ENCODE results near the gene RMRP. TPM values are rescaled to one million over a fixed set of nuclear protein-coding genes. Genes with fewer than 3 reads are reported as not detected.

RMRP gene
- total and polyA plus RNA-seq, 2 donors (not counting 1 experiment from before 2014, with no cell fraction given): 7,890 TPM; not detected in 1

DNA sequence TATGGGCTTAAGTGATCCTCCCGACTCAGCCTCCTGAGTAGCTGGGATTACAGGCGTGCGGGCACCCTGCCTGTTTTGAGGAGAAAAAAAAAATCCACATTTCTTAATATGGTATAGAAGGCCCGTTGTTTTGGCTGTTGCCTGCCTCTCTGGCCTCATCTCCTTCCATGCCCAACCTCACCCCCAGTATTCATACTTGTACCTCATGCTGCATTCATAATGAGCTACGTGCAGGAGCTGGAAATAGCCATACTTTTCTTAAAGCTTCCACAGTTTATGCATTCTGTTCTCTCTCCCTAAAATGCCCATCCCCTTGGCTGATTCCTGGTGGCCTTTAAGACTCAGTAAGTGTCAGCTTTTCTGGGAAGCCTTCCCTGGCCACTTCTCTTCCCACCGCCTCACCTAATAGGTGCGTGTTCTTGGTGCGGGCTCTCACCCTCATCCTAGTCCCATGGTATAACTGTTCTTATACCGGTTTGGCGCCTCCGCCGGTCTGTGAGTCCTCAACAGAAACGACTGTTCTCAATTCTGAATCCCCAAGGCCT, 34.0 kb upstream of the RMRP start:
- ChIA-PET POLR2A (interaction anchor here (1.2 to 2.5 kb wide), 2 partner anchors 34 to 45 kb away, joined by 3 to 11 read pairs; partner anchors contain the start of genes CCDC107 and RMRP), CTCF (interaction anchor here (0.8 to 10.0 kb wide), 10 partner anchors 7 to 88 kb away, joined by 3 to 195 read pairs (median 8); partner anchors contain the start of genes CD72, CREB3 and TLN1)
- Histone ChIP-seq H2AFZ (ENCODE audit: insufficient read depth, low read depth, low read length, poor library complexity, severe bottlenecking) (no peak overlapping the region), H3K4me3 (ENCODE audit: control extremely low read depth in 1 of 5, extremely low read depth in 1 of 5, insufficient read depth in 1 of 5, low read depth in 2 of 5, low read length in 4 of 5) (peak overlapping the region in 1 of 5 experiments; percentile 68), H3K79me2 (ENCODE audit: control insufficient read depth, insufficient read depth, low read length) (no peaks in the 10 kb centered on the region), H3K4me1 (ENCODE audit: control insufficient read depth in 2 of 2, insufficient read depth in 2 of 2, low read length in 2 of 2) (peaks cover 3 to 25% of the 10 kb centered on the region in 2 donors), H3K36me3 (replicated peaks in 1 of 2; ENCODE audit: control extremely low read depth in 1 of 2, control insufficient read depth in 1 of 2, extremely low read depth in 1 of 2, insufficient read depth in 2 of 2, low read length in 1 of 2) (peaks cover 0 to 12% of the 10 kb centered on the region in 2 experiments), H3K9ac (ENCODE audit: low read length) (no peak overlapping the region), H4K20me1 (ENCODE audit: control insufficient read depth, insufficient read depth, low read length, poor library complexity, severe bottlenecking) (no peaks in the 10 kb centered on the region), H3K4me2 (replicated peaks; ENCODE audit: low read depth, low read length, poor library complexity, severe bottlenecking) (no peak overlapping the region), H3K9me3 (ENCODE audit: control extremely low read depth in 1 of 3, control insufficient read depth in 2 of 3, insufficient read depth in 1 of 3, low read length in 2 of 3) (no peaks in the 10 kb centered on the region), H3K27ac (ENCODE audit: low read length in 2 of 2) (no peak overlapping the region), H3K27me3 (replicated peaks in 1 of 4; ENCODE audit: control extremely low read depth in 1 of 4, control insufficient read depth in 3 of 4, insufficient read depth in 4 of 4, low read length in 3 of 4) (no peaks in the 10 kb centered on the region)
- Mint-ChIP-seq H3K27ac (no peak overlapping the region), H3K4me3 (peak overlapping the region; percentile 88), H3K4me1 (peaks cover 18% of the 10 kb centered on the region), H3K27me3 (no peaks in the 10 kb centered on the region), H3K9me3 (ENCODE audit: insufficient read depth) (no peaks in the 10 kb centered on the region)
- intact Hi-C loops (cut with micrococcal nuclease): no loop called here
- TF ChIP-seq EZH2 (IDR thresholded peaks at IDR 0.05; ENCODE audit: borderline replicate concordance, insufficient read depth, low read depth, low read length, poor library complexity, severe bottlenecking): no peak
- TF ChIP-seq, protein P1, sequence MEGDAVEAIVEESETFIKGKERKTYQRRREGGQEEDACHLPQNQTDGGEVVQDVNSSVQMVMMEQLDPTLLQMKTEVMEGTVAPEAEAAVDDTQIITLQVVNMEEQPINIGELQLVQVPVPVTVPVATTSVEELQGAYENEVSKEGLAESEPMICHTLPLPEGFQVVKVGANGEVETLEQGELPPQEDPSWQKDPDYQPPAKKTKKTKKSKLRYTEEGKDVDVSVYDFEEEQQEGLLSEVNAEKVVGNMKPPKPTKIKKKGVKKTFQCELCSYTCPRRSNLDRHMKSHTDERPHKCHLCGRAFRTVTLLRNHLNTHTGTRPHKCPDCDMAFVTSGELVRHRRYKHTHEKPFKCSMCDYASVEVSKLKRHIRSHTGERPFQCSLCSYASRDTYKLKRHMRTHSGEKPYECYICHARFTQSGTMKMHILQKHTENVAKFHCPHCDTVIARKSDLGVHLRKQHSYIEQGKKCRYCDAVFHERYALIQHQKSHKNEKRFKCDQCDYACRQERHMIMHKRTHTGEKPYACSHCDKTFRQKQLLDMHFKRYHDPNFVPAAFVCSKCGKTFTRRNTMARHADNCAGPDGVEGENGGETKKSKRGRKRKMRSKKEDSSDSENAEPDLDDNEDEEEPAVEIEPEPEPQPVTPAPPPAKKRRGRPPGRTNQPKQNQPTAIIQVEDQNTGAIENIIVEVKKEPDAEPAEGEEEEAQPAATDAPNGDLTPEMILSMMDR (IDR thresholded peaks at IDR 0.05): no peak
- DNase-seq (no peak), ATAC-seq (ENCODE audit: low read depth) (no peak)
- WGBS (ENCODE audit: insufficient coverage): 93% methylated on average over 5 of the region's 13 CpGs

DNA sequence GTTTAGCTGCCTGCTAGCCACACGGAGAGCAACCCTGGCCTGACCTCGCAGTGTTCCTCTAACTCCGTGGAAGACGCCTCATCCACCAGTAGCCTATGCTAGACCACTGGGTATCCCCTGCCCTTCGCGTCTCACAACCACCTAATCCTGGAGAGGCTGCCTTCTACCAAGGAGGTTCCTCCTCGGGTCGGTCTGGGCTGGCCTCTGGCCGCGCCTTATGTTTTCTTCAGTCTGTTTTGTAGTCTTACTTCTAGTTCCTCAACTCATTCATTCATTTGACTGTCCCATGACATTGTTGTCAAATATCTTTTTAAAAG, 33.5 kb upstream of the RMRP start:
- peak overlapping the region; percentile 65 for H3K27ac Mint-ChIP-seq
- H3K4me1 ChIP-seq (ENCODE audit: control insufficient read depth in 2 of 2, insufficient read depth in 2 of 2, low read length in 2 of 2): peaks cover 3 to 19% of the 10 kb centered on the region in 2 donors
- DNase-seq (no peak), ATAC-seq (ENCODE audit: low read depth) (no peak)
- H3K9me3 Mint-ChIP-seq (ENCODE audit: insufficient read depth): no peaks in the 10 kb centered on the region
- H3K36me3 ChIP-seq (replicated peaks in 1 of 2; ENCODE audit: control extremely low read depth in 1 of 2, control insufficient read depth in 1 of 2, extremely low read depth in 1 of 2, insufficient read depth in 2 of 2, low read length in 1 of 2): peaks cover 0 to 7% of the 10 kb centered on the region in 2 experiments
- H3K4me3 Mint-ChIP-seq: peak overlapping the region; percentile 88
- intact Hi-C loops (cut with micrococcal nuclease): no loop called here
- H3K27me3 ChIP-seq (replicated peaks in 1 of 4; ENCODE audit: control extremely low read depth in 1 of 4, control insufficient read depth in 3 of 4, insufficient read depth in 4 of 4, low read length in 3 of 4): no peaks in the 10 kb centered on the region
- H3K4me3 ChIP-seq (ENCODE audit: control extremely low read depth in 1 of 5, extremely low read depth in 1 of 5, insufficient read depth in 1 of 5, low read depth in 2 of 5, low read length in 4 of 5): peak overlapping the region; percentile 18 to 89 (median 67)
- peak overlapping the region; percentile 87 for H2AFZ ChIP-seq (ENCODE audit: insufficient read depth, low read depth, low read length, poor library complexity, severe bottlenecking)
- 21% methylated on average over 6 of the region's 10 CpGs for WGBS (ENCODE audit: insufficient coverage)
- TF ChIP-seq EZH2 (IDR thresholded peaks at IDR 0.05; ENCODE audit: borderline replicate concordance, insufficient read depth, low read depth, low read length, poor library complexity, severe bottlenecking): no peak
- TF ChIP-seq, protein P1 (IDR thresholded peaks at IDR 0.05): no peak
- no peaks in the 10 kb centered on the region for H3K9me3 ChIP-seq (ENCODE audit: control extremely low read depth in 1 of 3, control insufficient read depth in 2 of 3, insufficient read depth in 1 of 3, low read length in 2 of 3)
- no peaks in the 10 kb centered on the region for H3K27me3 Mint-ChIP-seq
- no peaks in the 10 kb centered on the region for H3K79me2 ChIP-seq (ENCODE audit: control insufficient read depth, insufficient read depth, low read length)
- H3K9ac ChIP-seq (ENCODE audit: low read length): peak overlapping the region; percentile 83
- no peak overlapping the region for H3K27ac ChIP-seq (ENCODE audit: low read length in 2 of 2)
- POLR2A ChIA-PET: interaction anchor here (0.8 to 2.5 kb wide), 4 partner anchors 33 to 1673 kb away, joined by 3 to 11 read pairs (median 4); partner anchors contain the start of genes CCDC107, CREB3, RMRP and TLN1
- H3K4me2 ChIP-seq (replicated peaks; ENCODE audit: low read depth, low read length, poor library complexity, severe bottlenecking): peak overlapping the region; percentile 99
- H3K4me1 Mint-ChIP-seq: peaks cover 12% of the 10 kb centered on the region
- H4K20me1 ChIP-seq (ENCODE audit: control insufficient read depth, insufficient read depth, low read length, poor library complexity, severe bottlenecking): no peaks in the 10 kb centered on the region
- CTCF ChIA-PET: interaction anchor here (0.8 to 10.0 kb wide), 8 partner anchors 22 to 77 kb away, joined by 3 to 195 read pairs (median 7); partner anchors contain the start of genes CCDC107, CD72, CREB3 and RMRP

Measured in B cell (primary cell).